ENCODE measurements around the gene RPS15. TPM values are rescaled to one million over a fixed set of nuclear protein-coding genes. Genes with fewer than 3 reads are reported as not detected.

Gene RPS15
- total and polyA plus RNA-seq, 2 of the 13 experiments (the other 11 are each of a cell fraction or from before 2014, with no cell fraction given) = 695 to 1,411 TPM

DNA sequence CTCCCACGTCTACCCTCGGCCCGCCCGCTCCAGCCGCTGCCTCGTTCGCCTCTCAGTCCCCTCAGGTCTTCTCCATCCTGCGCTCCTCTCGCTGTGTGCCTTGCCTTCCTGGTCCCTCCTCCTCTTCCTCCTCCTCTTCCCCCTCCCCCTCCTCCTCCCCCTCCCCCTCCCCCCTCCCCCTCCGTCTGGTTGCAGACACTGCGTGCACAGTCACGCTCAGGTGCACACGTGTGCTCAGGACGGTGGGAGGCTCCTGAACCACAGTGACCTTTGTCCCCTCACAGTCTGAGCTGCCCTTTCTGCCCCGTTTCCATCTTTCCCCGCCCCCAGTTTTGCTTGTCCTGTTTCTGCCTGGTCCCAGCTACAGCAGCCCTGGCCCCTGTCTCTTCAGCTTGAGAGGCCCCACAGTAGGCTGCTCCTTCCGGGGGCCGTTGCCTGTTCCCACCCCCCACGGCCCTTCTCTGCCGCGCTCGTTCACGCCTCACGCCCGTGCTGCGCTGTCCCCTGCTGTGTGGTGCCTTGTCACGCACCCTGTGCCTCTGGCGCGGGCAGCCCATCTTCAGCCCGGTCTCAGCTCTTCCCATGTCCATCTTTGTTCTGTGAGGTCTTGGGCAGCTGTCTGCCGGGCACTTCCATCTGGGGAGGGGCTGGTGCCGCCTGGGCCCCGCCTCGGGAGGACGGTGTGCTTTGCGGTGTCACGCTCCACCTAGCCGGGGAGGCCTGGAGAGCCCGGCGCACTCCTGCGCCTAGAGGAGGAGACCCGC is 13.8 kb upstream of the RPS15 start (continued):
- TF ChIP-seq, protein P1, sequence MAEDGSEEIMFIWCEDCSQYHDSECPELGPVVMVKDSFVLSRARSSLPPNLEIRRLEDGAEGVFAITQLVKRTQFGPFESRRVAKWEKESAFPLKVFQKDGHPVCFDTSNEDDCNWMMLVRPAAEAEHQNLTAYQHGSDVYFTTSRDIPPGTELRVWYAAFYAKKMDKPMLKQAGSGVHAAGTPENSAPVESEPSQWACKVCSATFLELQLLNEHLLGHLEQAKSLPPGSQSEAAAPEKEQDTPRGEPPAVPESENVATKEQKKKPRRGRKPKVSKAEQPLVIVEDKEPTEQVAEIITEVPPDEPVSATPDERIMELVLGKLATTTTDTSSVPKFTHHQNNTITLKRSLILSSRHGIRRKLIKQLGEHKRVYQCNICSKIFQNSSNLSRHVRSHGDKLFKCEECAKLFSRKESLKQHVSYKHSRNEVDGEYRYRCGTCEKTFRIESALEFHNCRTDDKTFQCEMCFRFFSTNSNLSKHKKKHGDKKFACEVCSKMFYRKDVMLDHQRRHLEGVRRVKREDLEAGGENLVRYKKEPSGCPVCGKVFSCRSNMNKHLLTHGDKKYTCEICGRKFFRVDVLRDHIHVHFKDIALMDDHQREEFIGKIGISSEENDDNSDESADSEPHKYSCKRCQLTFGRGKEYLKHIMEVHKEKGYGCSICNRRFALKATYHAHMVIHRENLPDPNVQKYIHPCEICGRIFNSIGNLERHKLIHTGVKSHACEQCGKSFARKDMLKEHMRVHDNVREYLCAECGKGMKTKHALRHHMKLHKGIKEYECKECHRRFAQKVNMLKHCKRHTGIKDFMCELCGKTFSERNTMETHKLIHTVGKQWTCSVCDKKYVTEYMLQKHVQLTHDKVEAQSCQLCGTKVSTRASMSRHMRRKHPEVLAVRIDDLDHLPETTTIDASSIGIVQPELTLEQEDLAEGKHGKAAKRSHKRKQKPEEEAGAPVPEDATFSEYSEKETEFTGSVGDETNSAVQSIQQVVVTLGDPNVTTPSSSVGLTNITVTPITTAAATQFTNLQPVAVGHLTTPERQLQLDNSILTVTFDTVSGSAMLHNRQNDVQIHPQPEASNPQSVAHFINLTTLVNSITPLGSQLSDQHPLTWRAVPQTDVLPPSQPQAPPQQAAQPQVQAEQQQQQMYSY (CRISPR knock-in tag; IDR thresholded peaks at IDR 0.05) = no peak
- peak; percentile 98; the same call in 1 of the 2 replicates for TF ChIP-seq PCBP1 (IDR thresholded peaks at IDR 0.05; ENCODE audit: borderline replicate concordance, low read depth, low read length)
- TF ChIP-seq ZBTB38 (CRISPR knock-in tag; IDR thresholded peaks at IDR 0.05) = peak; percentile 89
- TF ChIP-seq, protein P2, sequence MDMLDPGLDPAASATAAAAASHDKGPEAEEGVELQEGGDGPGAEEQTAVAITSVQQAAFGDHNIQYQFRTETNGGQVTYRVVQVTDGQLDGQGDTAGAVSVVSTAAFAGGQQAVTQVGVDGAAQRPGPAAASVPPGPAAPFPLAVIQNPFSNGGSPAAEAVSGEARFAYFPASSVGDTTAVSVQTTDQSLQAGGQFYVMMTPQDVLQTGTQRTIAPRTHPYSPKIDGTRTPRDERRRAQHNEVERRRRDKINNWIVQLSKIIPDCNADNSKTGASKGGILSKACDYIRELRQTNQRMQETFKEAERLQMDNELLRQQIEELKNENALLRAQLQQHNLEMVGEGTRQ (IDR thresholded peaks at IDR 0.05; ENCODE audit: low read depth, low read length) = peak; percentile 35; the same call in 1 of the 2 replicates
- TF ChIP-seq, protein P2 (CRISPR knock-in tag; IDR thresholded peaks at IDR 0.05; ENCODE audit: borderline replicate concordance) = no peak; the same call in 1 of the 2 replicates
- TF ChIP-seq, protein P3, sequence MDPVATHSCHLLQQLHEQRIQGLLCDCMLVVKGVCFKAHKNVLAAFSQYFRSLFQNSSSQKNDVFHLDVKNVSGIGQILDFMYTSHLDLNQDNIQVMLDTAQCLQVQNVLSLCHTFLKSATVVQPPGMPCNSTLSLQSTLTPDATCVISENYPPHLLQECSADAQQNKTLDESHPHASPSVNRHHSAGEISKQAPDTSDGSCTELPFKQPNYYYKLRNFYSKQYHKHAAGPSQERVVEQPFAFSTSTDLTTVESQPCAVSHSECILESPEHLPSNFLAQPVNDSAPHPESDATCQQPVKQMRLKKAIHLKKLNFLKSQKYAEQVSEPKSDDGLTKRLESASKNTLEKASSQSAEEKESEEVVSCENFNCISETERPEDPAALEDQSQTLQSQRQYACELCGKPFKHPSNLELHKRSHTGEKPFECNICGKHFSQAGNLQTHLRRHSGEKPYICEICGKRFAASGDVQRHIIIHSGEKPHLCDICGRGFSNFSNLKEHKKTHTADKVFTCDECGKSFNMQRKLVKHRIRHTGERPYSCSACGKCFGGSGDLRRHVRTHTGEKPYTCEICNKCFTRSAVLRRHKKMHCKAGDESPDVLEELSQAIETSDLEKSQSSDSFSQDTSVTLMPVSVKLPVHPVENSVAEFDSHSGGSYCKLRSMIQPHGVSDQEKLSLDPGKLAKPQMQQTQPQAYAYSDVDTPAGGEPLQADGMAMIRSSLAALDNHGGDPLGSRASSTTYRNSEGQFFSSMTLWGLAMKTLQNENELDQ (CRISPR knock-in tag; IDR thresholded peaks at IDR 0.05; ENCODE audit: borderline replicate concordance) = no peak
- TF ChIP-seq ZNF17 (CRISPR knock-in tag; IDR thresholded peaks at IDR 0.05) = no peak
- TF ChIP-seq, protein P4, sequence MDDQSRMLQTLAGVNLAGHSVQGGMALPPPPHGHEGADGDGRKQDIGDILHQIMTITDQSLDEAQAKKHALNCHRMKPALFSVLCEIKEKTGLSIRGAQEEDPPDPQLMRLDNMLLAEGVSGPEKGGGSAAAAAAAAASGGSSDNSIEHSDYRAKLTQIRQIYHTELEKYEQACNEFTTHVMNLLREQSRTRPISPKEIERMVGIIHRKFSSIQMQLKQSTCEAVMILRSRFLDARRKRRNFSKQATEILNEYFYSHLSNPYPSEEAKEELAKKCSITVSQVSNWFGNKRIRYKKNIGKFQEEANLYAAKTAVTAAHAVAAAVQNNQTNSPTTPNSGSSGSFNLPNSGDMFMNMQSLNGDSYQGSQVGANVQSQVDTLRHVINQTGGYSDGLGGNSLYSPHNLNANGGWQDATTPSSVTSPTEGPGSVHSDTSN (CRISPR knock-in tag; IDR thresholded peaks at IDR 0.05; ENCODE audit: borderline replicate concordance) = no peak
- no peak for TF ChIP-seq ONECUT2 (CRISPR knock-in tag; IDR thresholded peaks at IDR 0.05)
- TF ChIP-seq HHEX (CRISPR knock-in tag; IDR thresholded peaks at IDR 0.05) = no peak
- TF ChIP-seq TBX2 (CRISPR knock-in tag; IDR thresholded peaks at IDR 0.05; ENCODE audit: borderline replicate concordance) = 0 out of 2 replicates have a peak, but pooled peaks have one; percentile 38
- TF ChIP-seq ZNF879 (CRISPR knock-in tag; IDR thresholded peaks at IDR 0.05) = no peak
- TF ChIP-seq, protein P5, sequence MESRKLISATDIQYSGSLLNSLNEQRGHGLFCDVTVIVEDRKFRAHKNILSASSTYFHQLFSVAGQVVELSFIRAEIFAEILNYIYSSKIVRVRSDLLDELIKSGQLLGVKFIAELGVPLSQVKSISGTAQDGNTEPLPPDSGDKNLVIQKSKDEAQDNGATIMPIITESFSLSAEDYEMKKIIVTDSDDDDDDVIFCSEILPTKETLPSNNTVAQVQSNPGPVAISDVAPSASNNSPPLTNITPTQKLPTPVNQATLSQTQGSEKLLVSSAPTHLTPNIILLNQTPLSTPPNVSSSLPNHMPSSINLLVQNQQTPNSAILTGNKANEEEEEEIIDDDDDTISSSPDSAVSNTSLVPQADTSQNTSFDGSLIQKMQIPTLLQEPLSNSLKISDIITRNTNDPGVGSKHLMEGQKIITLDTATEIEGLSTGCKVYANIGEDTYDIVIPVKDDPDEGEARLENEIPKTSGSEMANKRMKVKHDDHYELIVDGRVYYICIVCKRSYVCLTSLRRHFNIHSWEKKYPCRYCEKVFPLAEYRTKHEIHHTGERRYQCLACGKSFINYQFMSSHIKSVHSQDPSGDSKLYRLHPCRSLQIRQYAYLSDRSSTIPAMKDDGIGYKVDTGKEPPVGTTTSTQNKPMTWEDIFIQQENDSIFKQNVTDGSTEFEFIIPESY (CRISPR knock-in tag; IDR thresholded peaks at IDR 0.05) = peak; percentile 97
- TF ChIP-seq ZNF644 (CRISPR knock-in tag; IDR thresholded peaks at IDR 0.05; ENCODE audit: low read depth) = no peak
- TF ChIP-seq, protein P6, sequence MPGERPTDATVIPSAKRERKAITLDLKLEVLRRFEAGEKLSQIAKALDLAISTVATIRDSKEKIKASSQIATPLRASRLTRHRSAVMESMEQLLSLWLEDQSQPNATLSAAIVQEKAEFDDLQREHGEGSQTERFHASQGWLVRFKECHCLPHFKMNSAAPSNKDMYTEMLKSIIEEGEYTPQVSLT (CRISPR knock-in tag; IDR thresholded peaks at IDR 0.05; ENCODE audit: borderline replicate concordance, low read depth) = no peak
- no peak for TF ChIP-seq SATB2 (CRISPR knock-in tag; IDR thresholded peaks at IDR 0.05)
- no peak for TF ChIP-seq BCL6 (CRISPR knock-in tag; IDR thresholded peaks at IDR 0.05)
